ENCODE results near the gene TTC7B.

TTC7B gene

DNA sequence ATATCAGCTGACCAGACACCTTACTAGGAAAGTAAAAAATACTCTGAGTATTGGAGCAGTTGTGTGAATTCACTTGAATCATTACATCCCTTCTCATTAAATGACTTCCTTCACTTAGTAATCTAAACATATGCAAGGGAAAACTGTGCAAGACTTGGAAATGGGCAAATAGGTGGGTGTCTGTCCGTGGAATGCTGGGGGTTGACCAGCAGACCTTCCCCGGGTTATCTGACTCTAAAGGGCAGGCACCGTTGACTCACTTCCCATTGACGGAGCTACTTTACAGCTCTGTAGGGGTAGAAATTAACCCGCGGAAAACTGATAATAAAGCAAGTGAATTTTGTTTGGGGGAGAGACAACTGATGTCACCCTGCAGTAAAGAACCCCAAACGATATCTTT lies 199.3 kb downstream of the TTC7B start:
- no peak for DNase-seq (ENCODE audit: low read depth)

GRCh38 chr14:90616313-90616712 lies 199.9 kb downstream of the TTC7B start:
- DNase-seq (ENCODE audit: low read depth) = no peak

- DNase-seq (ENCODE audit: low read depth) = no peak
Observed at GRCh38 chr14:90615517-90616060, 200.6 kb downstream of the TTC7B start.

GRCh38 chr14:90614696-90615516 lies 201.3 kb downstream of the TTC7B start:
- no peak for DNase-seq (ENCODE audit: low read depth)

DNA sequence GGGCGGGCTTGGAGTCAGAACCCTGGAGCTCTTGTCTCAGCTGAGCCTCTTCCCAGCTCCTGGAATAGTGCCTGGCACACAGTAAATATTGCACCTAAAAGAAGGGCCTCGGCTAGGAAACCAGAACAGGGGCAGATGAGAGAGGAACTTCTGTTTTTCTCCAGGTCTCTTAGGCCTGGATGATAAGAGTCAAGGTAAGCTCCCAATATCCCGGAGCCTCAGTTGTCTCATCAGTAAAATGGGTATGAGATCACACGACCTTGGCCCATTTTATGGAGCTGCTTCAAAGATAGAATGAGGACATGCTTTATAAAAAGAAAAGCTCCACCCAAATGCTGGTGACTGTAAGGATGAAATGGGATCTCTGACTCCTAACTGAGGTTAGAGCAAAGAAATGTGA lies 202.2 kb downstream of the TTC7B start:
- no peak for DNase-seq (ENCODE audit: low read depth)

- no peak for DNase-seq (ENCODE audit: low read depth)
Observed at GRCh38 chr14:90613453-90613852, 202.8 kb downstream of the TTC7B start.

- no peak for DNase-seq (ENCODE audit: low read depth)
Observed at GRCh38 chr14:90612801-90613200, 203.4 kb downstream of the TTC7B start.

- no peak for DNase-seq (ENCODE audit: low read depth)
Observed at GRCh38 chr14:90611936-90612335, 204.3 kb downstream of the TTC7B start.

GRCh38 chr14:90611501-90611900 lies 204.7 kb downstream of the TTC7B start:
- no peak for DNase-seq (ENCODE audit: low read depth)

- DNase-seq (ENCODE audit: low read depth) = no peak
Observed at GRCh38 chr14:90610346-90611040, 205.7 kb downstream of the TTC7B start.

DNA sequence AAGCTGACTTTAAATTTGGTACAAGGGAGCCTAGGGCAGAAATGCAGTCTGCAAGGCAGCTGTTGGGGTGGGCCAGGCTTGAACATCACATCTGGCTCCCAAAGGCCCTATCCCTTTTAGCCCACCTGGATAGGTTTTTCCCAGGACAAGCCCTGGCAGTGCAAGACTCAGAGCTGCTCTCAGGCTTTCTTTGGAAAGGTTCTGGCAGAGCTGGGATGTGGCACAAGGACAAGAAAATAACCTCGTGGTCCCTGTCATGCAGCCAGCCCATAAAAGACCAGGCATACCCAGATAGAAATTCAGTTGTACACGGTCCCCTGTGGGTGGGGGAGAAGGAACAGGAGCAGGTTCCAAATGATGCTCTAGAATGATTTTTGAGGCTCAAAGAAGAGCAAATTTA lies 206.9 kb downstream of the TTC7B start:
- no peak for DNase-seq (ENCODE audit: low read depth)

DNA sequence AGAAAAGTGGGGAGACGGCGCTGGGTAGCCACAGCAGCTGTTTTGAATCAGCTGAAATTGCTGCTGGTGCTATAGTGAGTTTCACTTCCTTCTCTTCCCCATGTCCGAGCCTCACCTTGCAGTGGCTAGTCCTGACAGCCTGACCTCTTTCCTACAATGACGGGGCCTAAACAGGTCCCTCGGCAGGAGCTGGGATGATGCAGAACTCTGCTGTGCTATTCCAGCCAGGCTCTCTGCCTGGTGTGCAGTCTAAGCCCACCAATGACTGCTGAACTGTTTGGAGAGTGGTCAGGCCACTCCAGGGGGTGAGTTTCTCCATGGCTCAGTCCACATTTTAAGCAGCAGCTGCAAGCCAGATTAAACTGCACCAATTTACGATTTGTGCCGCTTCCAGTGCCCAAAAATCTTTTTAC lies 207.3 kb downstream of the TTC7B start:
- no peak for DNase-seq (ENCODE audit: low read depth)

- DNase-seq (ENCODE audit: low read depth) = no peak
Observed at GRCh38 chr14:90608281-90608680, 207.9 kb downstream of the TTC7B start.

DNA sequence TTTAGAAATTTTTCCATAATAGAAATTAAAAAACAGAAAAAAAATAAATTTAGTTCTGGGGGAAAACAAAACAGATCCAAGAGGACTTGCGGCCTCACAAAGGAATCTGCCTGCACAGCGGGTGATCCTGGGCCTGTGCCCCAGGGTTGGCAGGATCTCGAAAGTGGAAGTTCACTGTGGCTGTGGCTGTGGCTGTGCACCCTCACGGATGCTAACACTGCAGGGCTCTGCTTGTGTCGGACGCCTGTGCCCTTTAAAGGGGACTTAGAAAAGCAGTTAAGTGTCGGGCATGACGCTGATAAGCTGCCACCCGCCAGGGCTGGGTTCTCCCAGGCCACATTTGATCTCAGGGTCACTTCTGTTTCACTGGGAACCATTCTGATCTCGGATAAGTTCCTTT lies 209.1 kb downstream of the TTC7B start:
- DNase-seq (ENCODE audit: low read depth) = no peak

DNA sequence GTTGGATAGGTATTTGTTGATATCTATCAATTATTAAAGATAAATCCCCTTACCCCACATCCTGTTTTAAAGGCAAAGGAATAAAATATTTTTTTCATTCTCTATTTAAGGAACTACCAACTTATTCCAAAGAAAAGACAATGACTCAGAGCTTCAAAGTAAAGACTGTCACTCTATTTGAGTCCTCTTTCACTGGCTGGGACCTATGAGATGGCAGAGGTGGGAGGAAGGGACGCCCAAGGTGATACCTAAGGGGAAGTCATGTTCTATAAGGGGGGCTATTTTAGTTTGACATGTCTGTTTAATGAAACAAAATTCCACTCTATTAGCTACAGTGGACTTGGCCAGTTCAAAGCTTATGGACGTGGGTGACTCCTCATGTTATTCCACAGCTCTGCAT lies 209.8 kb downstream of the TTC7B start:
- no peak for DNase-seq (ENCODE audit: low read depth)

DNA sequence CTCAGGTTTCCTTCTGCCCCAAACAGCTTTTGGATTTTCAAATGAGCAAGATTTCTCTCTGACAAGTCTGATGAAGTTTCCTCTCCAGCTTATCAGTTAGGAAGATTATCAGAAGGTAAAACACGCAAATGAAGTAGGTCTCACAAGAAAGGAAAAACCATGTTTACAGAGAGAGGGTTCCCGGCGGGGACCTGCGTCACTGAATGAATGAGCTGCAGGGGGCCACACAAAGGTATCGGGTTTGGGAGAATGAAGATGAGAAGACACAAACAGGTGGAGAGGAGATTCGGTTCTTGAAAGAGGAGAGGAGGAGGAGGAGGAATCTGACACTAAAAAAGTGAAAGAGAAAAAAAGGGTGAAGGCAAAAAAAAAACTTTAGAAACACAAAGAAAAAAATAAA lies 210.8 kb downstream of the TTC7B start:
- DNase-seq (ENCODE audit: low read depth) = no peak

- DNase-seq (ENCODE audit: low read depth) = no peak
Observed at GRCh38 chr14:90604356-90604755, 211.9 kb downstream of the TTC7B start.

GRCh38 chr14:90603841-90604240 lies 212.4 kb downstream of the TTC7B start:
- DNase-seq (ENCODE audit: low read depth) = no peak

DNA sequence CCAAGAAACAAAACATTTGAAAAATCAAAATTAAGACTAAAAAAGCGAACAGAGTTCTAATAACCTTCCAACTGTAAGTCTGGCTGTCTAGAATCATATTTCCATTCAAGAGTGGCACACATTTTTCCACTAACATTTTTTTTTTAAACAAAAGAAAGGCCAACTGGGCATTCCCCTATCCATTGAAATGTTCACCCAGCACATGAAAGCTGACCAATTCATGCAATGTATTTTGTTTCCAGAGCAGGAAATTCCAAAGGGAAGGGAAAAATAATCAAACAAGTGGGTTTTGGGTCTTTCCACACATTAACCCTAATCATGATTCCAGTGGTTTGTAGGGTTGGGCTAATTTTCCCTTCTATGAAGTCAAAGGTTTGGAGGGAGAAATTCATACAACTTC lies 212.9 kb downstream of the TTC7B start:
- no peak for DNase-seq (ENCODE audit: low read depth)

GRCh38 chr14:90602088-90602687 lies 214.0 kb downstream of the TTC7B start:
- DNase-seq (ENCODE audit: low read depth) = no peak

DNA sequence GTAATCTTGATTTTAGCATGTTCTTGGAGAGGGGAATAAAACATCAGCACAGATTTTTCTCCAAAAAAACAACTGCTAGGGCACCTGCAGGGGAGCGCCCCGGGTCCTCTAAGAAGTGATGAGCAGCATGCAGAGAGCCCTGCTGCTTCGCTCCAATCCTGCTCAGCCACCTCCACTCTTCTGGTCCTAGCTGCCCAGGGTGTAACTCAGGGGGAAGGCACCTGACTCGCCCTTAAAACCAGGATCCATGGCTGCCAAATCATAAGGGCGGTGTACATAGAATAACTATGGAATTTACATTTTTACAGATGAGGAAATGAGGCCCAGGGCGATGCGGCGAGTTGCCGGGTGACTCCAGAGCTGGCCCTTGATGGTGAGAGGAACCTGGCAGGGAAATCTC lies 214.7 kb downstream of the TTC7B start:
- DNase-seq (ENCODE audit: low read depth) = no peak

DNA sequence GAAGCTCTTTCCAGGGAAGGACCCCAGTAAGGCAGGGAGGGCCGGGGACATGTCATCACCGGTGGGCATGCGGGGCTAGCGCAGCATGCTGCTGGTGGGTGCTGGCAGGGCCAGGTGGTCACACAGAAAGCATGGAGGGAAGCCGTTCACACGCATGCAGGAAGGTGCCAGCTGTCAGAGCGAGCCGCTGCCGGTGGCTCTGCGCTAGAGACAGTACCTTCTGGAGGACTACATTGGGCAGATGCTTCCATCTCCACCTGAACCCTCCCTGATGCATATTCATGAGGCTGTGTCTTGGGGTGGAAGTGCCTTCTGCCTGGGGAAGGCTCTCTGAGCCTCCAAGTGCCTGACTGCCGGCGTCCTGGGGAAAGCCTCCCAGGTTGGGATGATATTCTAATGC lies 215.6 kb downstream of the TTC7B start:
- no peak for DNase-seq (ENCODE audit: low read depth)

Data from EH (cell line).